GM19463 (cell line): ENCODE measurements around the gene FBN2.

Source experiments
- ATAC-seq: cut with Tn5 transposase; IDR thresholded peaks from one replicate; pipeline ENCODE4 v1.9.1; 2021; ENCODE audit warnings: mild to moderate bottlenecking, moderate library complexity; ENCODE audit not compliant: unreplicated experiment

The FBN2 gene

DNA sequence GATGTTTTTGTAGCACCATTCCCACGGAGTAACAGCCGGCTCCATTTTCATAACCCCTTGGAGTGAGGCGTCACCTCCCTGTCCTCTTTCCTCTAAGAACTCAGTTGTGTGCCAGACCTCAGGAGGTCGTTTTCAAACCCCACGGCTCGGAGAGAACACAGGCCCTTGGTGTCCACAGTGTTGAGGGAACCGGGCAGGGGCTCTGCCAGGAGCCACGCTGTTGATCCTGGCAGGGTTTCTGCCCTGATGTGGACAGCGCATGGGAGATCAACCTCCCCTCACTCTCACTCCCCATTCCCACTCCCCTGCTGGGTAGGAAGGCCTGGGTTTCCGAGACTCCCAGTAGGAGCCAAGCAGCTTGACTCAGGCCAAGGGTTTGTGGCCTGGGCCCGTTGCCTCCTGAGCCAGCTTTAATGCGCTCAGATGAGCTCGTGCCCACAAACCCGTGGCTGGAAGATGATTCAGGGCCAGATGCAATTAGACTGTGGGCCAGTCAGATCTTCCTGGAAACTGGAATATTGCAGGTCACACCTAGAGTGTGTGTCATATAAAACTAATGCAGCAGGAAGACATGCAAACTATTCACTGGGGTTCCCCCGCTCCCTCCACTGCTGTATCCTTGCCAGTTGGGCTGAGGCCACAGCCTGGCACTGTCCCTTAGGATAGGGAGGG lies 321.0 kb downstream of the FBN2 start:
- no peak for ATAC-seq

DNA sequence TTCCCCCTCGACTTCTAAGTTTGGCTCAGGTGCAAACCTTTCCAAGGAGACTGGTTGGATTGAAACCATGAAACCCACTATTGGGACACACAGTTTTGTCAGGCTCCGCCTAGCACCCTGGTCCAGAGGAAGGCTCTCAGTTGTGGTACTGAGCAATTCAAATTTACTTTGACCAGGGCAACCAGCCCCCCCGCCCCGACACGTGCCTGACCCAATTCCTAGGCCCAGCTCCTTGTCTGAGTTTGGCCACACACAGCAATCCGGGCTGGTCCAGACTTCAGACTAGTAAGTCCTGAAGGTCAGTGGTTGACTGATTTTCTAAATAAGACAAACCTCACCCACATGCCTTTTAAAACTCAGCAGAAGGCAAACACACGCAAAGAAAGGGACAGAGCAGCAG lies 321.8 kb downstream of the FBN2 start:
- no peak for ATAC-seq

DNA sequence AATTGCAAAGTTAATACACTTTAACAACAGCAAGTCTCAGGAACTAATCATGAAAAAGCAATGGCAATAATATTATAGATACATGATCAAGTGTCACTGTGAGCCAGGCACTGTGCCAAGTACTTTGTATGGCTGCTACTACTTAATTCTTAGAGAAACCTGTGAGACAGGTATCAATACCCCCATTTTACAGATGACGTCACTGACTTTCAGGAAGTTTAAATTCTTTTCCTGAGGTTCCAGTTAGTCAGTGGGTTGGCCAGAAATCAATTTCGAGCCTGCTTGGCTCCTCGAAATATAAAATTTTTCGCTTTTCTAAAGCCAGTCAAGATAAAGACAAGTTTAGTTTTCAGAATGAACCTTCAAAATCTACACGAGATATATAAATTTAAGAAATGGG lies 324.2 kb downstream of the FBN2 start:
- no peak for ATAC-seq

DNA sequence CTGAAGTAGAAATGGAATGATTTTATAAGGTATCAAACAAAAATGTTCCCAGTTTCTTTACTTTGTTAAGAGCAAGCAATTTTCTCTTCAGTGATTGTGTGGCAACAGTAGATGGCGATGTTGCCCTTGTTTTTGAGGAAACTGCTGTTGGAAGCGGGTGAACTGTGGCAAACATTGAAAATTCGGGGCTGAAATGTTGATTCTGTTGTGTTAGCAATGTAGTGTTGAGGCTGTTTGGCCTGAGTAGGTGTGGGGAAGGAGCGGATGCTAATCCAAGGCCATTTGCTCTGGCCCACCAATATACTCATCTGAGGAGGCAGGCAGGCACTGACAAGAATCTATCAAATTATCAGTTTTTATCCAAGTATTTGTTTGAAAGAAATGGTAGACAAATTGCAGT lies 324.7 kb downstream of the FBN2 start:
- no peak for ATAC-seq

DNA sequence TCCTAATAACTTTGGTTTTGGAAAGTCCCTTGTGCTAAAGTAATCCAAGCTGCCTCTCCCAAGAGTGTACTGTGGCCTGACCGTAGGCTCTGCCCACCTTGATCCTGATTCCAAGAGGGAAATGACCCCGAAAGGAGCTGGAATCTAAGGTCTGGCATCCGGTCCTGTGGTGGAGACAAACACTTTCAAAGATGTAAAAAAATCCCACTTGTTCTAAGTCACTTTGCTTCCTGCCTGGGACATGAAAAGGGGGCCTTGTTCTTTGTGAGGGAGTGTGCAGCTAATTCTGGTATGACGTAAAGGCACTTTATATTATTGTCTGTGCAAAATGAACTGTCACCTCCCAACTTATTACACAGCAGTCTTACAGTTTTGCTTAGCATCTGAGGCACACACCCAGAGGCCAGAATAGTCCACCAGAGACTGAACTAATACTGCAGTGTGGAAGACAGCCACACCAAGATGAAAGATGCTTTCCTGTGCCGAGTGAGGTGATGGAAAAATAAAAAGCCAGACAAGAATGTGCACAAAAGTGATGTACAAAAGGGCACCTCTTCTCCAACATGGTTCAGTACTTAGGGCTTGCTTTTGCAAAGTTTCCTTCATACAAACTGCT lies 325.7 kb downstream of the FBN2 start:
- ATAC-seq = no peak

DNA sequence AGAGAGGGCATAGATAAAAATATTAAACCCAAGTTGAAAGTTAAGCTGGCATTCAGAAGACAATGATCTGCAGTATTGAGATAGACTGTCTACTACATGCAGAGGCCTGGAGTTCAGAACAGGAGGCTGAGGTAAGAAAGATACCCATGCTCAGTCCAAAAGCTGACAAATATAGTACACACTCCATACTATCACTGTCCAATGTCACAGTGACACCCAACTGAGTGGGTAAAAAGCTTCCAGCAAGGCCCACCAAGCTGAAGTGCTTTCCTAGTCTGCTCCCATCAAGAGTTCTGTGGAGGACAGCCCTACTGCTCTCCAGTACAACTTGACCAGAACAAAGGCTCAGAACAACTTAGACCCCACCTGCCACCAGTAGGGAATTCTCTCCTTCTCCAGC lies 329.6 kb downstream of the FBN2 start:
- no peak for ATAC-seq
